Ovary (tissue), 10 donors: Measurements from ENCODE around the gene C19orf12. TPM values are rescaled to one million over a fixed set of nuclear protein-coding genes. Genes with fewer than 3 reads are reported as not detected.
A peak's percentile ranks its signal among the peaks of the same experiment; 100 is the strongest.

Experiments
- DNase-seq, 5 donors: peaks; one replicate each; pipeline ENCODE4 v3.0.0-alpha.2; 2019 to 2020
- H3K27ac ChIP-seq, 2 donors: fragments of 200-600 bp; one replicate each; pipeline versions ENCODE4 v1.5.1 to v1.8.0; 2019 to 2022
- H3K27me3 ChIP-seq: fragments of 200-600 bp; one replicate; pipeline ENCODE4 v1.8.0; 2022
- H3K36me3 ChIP-seq: fragments of 200-600 bp; sonication (generic); one replicate; pipeline ENCODE4 v1.5.1; 2019
- H3K4me1 ChIP-seq: one replicate; pipeline ENCODE4 v1.8.1; 2013; ENCODE audit warnings: mild to moderate bottlenecking, moderate library complexity; ENCODE audit not compliant: insufficient read depth
- H3K4me3 ChIP-seq: fragments of 200-600 bp; sonication (generic); one replicate; pipeline ENCODE4 v1.5.1; 2017
- H3K9me3 ChIP-seq, 2 donors: fragments of 200-600 bp in 1 of 2; sonication (generic) in 1 of 2; one replicate each; pipeline versions ENCODE4 v1.5.1 to v1.8.1; 2013 to 2019; ENCODE audit warnings: mild to moderate bottlenecking in 1 of 2, moderate library complexity in 1 of 2
- EP300 ChIP-seq: sonication (generic); formaldehyde crosslinking; IDR thresholded peaks from one replicate; pipeline ENCODE4 v1.6.1; 2017; ENCODE audit warnings: antibody characterized with exemption
- POLR2A ChIP-seq: fragments of 450-650 bp; IDR thresholded peaks from one replicate; pipeline ENCODE4 v1.6.1; 2017; ENCODE audit warnings: antibody characterized with exemption, mild to moderate bottlenecking, moderate library complexity
- WGBS, 3 donors: extraction: QIAGEN DNeasy Blood & Tissue Kit in 1 of 3; methylation state at CpG; one replicate each; pipeline versions ENCODE4 v1.1.5 to v1.1.7; 2013 to 2017; 5-methylcytosine and 5-hydroxymethylcytosine counted together
- intact Hi-C, 4 donors: fragments of 100-400 bp; cut with DNase I; formaldehyde crosslinking; loops; one replicate each; pipeline versions ENCODE4 v1.11.0 to v1.15.1; 2022 to 2023
- long read RNA-seq, 3 donors: library from polyadenylated mRNA in 2 of 3; unstranded in 2 of 3; transcript quantifications; one replicate each; pipeline ENCODE4 v2.0.0 and lab custom pipeline, GENCODE V29; 2021 to 2026
- polyA plus RNA-seq, 2 donors: library from polyadenylated mRNA; stranded (reverse); fragments of 200-250 nt in 1 of 2; fragments of 350-450 nt in 1 of 2; fragmentation: Illumina TruSeq in 1 of 2; extraction: RNeasy Lipid Tissue Mini Kit (QIAGEN cat#74804) in 1 of 2; gene quantifications; one replicate each; pipeline ENCODE4 v1.2.3, GENCODE V29; 2013 to 2014
- total RNA-seq, 7 donors: library from RNA; depleted of rRNA in 2 of 7; stranded (reverse); fragments of >200 nt in 2 of 7; fragmentation: NEBNext Ultra II Directional in 3 of 7; extraction: Animal tissue kit (Norgen Biotek cat#: 25700) in 3 of 7; gene quantifications; one replicate each; pipeline versions ENCODE4 v1.1.0 to v1.2.4, GENCODE V29; 2016 to 2023
- TF ChIP-seq, protein P1 (sequence below), 3 donors: fragments of 450-650 bp in 2 of 3; fragments of 200-600 bp in 1 of 3; IDR thresholded peaks; one replicate each; pipeline versions ENCODE4 v1.5.1 to v1.8.0; 2016 to 2022; ENCODE audit warnings: antibody characterized with exemption in 3 of 3, mild to moderate bottlenecking in 1 of 3
- donor health status: DM: no; HTN: no; CAD: no; lungs with moderate emphysema.
- donor health status: DM: no; HTN: no; CAD: no.
- donor health status: Bipolar disorder and iron deficiency.
- donor health status: DM: yes; HTN: yes; CAD: no.
- donor health status: DM: no; HTN: no; CAD: no.
- donor health status: DM: yes; HTN: yes; CAD: no.

C19orf12 gene
- total RNA-seq (10 to 100 TPM; 23.4 to 33.6 (median 25.3) TPM), polyA plus RNA-seq (10 to 100 TPM; 15.6 to 16.7 TPM)
- long read RNA-seq, donor 1, full-length matches to known transcripts, result 81 of 90 reads
- long read RNA-seq, donor 1, partial matches to known transcripts, result 7 of 90 reads
- long read RNA-seq, donor 1, other reads (novel, unspliced or antisense), result 2 of 90 reads
- long read RNA-seq, donor 2, partial matches to known transcripts, result 0 of 6 reads
- long read RNA-seq, donor 2, other reads (novel, unspliced or antisense), result 0 of 6 reads
- long read RNA-seq, donor 3, full-length matches to known transcripts, result 44 of 51 reads
- long read RNA-seq, donor 3, partial matches to known transcripts, result 0 of 51 reads
- long read RNA-seq, donor 3, other reads (novel, unspliced or antisense), result 7 of 51 reads

DNA sequence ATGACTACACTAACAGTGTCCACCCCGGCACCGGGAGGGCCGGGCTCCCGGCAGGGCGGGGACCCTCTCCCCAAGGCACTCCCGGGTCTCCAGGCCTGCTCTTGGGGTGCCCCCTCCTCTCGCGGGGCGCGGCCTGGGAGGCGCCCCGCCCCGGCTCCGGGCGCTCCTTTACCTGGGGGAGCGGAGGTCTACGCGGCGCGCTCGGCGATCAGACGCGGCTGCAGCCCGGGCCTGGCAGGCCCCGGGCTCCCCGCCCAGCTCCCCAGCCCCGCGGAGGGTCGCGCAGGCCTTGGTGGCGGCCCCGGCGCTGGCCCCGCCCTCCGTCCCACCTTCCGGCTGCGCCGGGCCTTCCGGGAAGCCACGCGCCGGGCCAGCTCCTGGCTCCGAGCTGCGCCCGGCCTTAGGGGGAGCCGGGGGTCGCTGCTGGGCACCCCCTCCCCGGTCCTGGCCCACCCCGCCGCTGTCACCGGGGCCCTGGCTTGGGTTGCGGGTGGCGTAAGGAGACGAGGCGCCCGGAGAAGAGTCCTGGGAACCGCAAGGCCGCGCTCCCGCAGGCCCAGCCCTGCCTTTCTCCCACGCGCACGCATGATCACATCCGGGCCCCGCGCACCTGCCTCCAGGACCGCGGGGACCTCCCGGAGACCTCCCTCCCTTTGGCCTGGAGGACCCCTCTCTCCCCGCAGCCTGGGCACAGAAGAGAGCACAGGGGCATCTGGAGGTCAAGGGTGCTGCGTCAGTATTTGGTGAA, at the start of gene C19orf12:
Gene C19orf12 (minus strand): TSS at position 309 of the 748 bp plus-strand sequence. CDS start 6,848 bp downstream, outside the sequence.
- H3K4me3 ChIP-seq, result peak within 1 kb of the TSS; percentile 97
- H3K9me3 ChIP-seq, result no peaks in the 10 kb centered on the region
- peak; percentile 68 to 82 (median 78) for DNase-seq
- no peaks in the 10 kb centered on the region for H3K36me3 ChIP-seq
- no peaks in the 10 kb centered on the region for H3K27me3 ChIP-seq
- intact Hi-C loops, result no loop called here
- H3K27ac ChIP-seq, result peak within 1 kb of the TSS; percentile 86 to 94
- WGBS, 3 donors, result 1 to 3% (median 1%) methylated on average over 14 to 72 of the region's 72 CpGs
- peaks cover 2% of the 10 kb centered on the region for H3K4me1 ChIP-seq
- TF ChIP-seq, protein P1, sequence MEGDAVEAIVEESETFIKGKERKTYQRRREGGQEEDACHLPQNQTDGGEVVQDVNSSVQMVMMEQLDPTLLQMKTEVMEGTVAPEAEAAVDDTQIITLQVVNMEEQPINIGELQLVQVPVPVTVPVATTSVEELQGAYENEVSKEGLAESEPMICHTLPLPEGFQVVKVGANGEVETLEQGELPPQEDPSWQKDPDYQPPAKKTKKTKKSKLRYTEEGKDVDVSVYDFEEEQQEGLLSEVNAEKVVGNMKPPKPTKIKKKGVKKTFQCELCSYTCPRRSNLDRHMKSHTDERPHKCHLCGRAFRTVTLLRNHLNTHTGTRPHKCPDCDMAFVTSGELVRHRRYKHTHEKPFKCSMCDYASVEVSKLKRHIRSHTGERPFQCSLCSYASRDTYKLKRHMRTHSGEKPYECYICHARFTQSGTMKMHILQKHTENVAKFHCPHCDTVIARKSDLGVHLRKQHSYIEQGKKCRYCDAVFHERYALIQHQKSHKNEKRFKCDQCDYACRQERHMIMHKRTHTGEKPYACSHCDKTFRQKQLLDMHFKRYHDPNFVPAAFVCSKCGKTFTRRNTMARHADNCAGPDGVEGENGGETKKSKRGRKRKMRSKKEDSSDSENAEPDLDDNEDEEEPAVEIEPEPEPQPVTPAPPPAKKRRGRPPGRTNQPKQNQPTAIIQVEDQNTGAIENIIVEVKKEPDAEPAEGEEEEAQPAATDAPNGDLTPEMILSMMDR (IDR thresholded peaks at IDR 0.05), result peak in 1 of 3 donors; percentile 6
- TF ChIP-seq EP300 (no peak), POLR2A (peak; percentile 64)

DNA sequence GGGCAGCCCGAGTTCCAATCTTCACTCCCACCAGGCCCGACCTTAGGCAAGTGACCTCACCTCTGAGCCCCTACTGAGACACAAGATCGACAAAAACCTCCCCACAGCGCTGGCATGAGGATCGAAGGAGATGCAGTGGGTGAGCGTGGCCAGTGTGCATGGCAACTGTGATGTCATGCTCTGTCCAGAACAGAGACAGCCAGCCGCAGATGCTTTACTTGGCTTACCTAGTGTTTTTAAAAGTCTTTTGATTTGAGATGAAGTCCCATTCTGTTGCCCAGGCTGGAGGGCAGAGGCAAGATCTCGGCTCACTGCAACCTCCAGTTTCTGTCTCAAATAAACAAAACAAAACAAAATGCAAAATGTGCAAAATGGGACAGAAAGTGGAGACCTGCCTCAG, 49.3 kb upstream of the C19orf12 start:
- intact Hi-C loops, result loop anchor here in 1 of 4 donors (10.0 kb wide), 1 partner anchor 110 kb away; no protein-coding TSS in a partner anchor
- no peak for DNase-seq

DNA sequence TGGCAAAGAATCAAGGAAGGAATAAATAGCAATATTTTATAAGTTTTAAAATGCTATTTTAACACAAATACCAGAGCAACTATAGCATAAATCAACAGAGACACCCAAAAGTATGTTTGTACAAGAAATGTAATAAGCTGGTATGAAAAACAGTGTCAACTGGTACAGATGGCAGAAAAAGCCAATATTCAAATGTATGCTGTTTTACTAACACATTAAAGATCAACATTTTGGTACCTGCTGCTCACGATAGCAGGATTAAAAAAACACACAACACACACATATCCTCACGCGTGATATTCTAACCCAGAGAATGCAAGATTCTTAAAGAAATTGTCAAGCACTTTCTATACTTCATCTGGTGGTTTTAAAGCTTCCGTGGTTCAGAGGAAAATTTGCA, 48.1 kb upstream of the C19orf12 start:
- Histone ChIP-seq H3K4me1 (no peaks in the 10 kb centered on the region), H3K27me3 (no peaks in the 10 kb centered on the region), H3K36me3 (no peaks in the 10 kb centered on the region), H3K4me3 (no peak overlapping the region), H3K9me3 (no peaks in the 10 kb centered on the region), H3K27ac (no peak overlapping the region)
- WGBS, 3 donors, result 71 to 74% (median 72%) methylated on average over 4 of the region's 4 CpGs
- no peak for TF ChIP-seq EP300
- no peak for TF ChIP-seq POLR2A
- TF ChIP-seq, protein P1 (IDR thresholded peaks at IDR 0.05), result no peak
- DNase-seq, result no peak
- intact Hi-C loops, result loop anchor here in 1 of 4 donors (10.0 kb wide), 1 partner anchor 112 kb away; no protein-coding TSS in a partner anchor

More for the DNA sequence above, 49.3 kb upstream of the C19orf12 start:
- Histone ChIP-seq H3K27ac (no peak overlapping the region), H3K9me3 (no peaks in the 10 kb centered on the region), H3K4me3 (no peak overlapping the region), H3K27me3 (no peaks in the 10 kb centered on the region), H3K36me3 (no peaks in the 10 kb centered on the region), H3K4me1 (no peaks in the 10 kb centered on the region)
- no peak for TF ChIP-seq POLR2A
- no peak for TF ChIP-seq EP300
- WGBS, 3 donors, result 82 to 90% (median 88%) methylated on average over 8 of the region's 8 CpGs

GRCh38 chr19:29761575-29762232, 46.6 kb upstream of the C19orf12 start:
- Histone ChIP-seq H3K36me3 (no peaks in the 10 kb centered on the region), H3K4me1 (no peaks in the 10 kb centered on the region), H3K4me3 (no peak overlapping the region), H3K27ac (no peak overlapping the region), H3K9me3 (no peaks in the 10 kb centered on the region), H3K27me3 (no peaks in the 10 kb centered on the region)
- no peak for DNase-seq
- 20 to 40% (median 30%) methylated on average over 14 of the region's 14 CpGs for WGBS, 3 donors
- no peak for TF ChIP-seq EP300
- no peak for TF ChIP-seq POLR2A
- TF ChIP-seq, protein P1 (IDR thresholded peaks at IDR 0.05), result no peak
- intact Hi-C loops, result loop anchor here in 1 of 4 donors (10.0 kb wide), 1 partner anchor 113 kb away; no protein-coding TSS in a partner anchor
